Prostate gland (tissue), 2 donors: ENCODE results near the gene ZNF641. TPM values are rescaled to one million over a fixed set of nuclear protein-coding genes. Genes with fewer than 3 reads are reported as not detected.

Experiments
- DNase-seq: peaks from one replicate; pipeline ENCODE4 v3.0.0-alpha.2; 2019; ENCODE audit warnings: low spot score
- H3K27ac ChIP-seq, 2 donors: fragments of 200-600 bp; sonication (generic); 2 replicates each; pipeline ENCODE4 v1.5.1; 2017 to 2019
- H3K27me3 ChIP-seq: fragments of 200-600 bp; sonication (generic); replicated peaks from 2 replicates; pipeline ENCODE4 v1.5.1; 2019; ENCODE audit not compliant: insufficient read depth
- H3K36me3 ChIP-seq, 2 donors: fragments of 200-600 bp; sonication (generic); 1 replicate in 1 of 2; 2 replicates in 1 of 2; pipeline versions ENCODE4 v1.5.1 to v1.8.1; 2017 to 2019
- H3K4me1 ChIP-seq: fragments of 200-600 bp; sonication (generic); replicated peaks from 2 replicates; pipeline ENCODE4 v1.5.1; 2019
- H3K4me3 ChIP-seq, 2 donors: fragments of 200-600 bp; sonication (generic); 2 replicates each; pipeline ENCODE4 v1.5.1; 2017 to 2019
- H3K9me3 ChIP-seq: fragments of 200-600 bp; sonication (generic); 2 replicates; pipeline ENCODE4 v1.5.1; 2017
- CTCF ChIP-seq, 4 experiments: fragments of 200-600 bp in 2 of 4; fragments of 450-650 bp in 2 of 4; sonication (generic) in 2 of 4; IDR thresholded peaks; 1 replicate in 3 of 4; 2 replicates in 1 of 4; pipeline ENCODE4 v1.5.1; 2016 to 2019; ENCODE audit warnings: antibody characterized with exemption in 4 of 4, mild to moderate bottlenecking in 2 of 4, moderate library complexity in 2 of 4
- POLR2A ChIP-seq: fragments of 450-650 bp; IDR thresholded peaks from one replicate; pipeline ENCODE4 v1.6.1; 2016; ENCODE audit warnings: antibody characterized with exemption, mild to moderate bottlenecking
- POLR2AphosphoS5 ChIP-seq: sonication (generic); formaldehyde crosslinking; IDR thresholded peaks from one replicate; pipeline ENCODE4 v1.6.1; 2017; ENCODE audit warnings: antibody characterized with exemption
- WGBS: methylation state at CpG from one replicate; pipeline ENCODE4 v1.1.5; 2018; 5-methylcytosine and 5-hydroxymethylcytosine counted together
- intact Hi-C: fragments of 100-400 bp; cut with DNase I; formaldehyde crosslinking; loops from one replicate; pipeline ENCODE4 v1.14.2; 2022
- small RNA-seq, 2 donors: library from RNA; depleted of rRNA; stranded (forward); fragments of <200 nt; gene quantifications; one replicate each; pipeline ENCODE3, GENCODE V24; 2016
- total RNA-seq, 2 donors: library from RNA; depleted of rRNA; stranded (reverse); fragments of >200 nt; gene quantifications; one replicate each; pipeline ENCODE4 v1.1.0, GENCODE V29; 2016

The ZNF641 gene
- total RNA-seq, 2 donors from 2014 or later: 21.7 to 39.7 TPM

DNA sequence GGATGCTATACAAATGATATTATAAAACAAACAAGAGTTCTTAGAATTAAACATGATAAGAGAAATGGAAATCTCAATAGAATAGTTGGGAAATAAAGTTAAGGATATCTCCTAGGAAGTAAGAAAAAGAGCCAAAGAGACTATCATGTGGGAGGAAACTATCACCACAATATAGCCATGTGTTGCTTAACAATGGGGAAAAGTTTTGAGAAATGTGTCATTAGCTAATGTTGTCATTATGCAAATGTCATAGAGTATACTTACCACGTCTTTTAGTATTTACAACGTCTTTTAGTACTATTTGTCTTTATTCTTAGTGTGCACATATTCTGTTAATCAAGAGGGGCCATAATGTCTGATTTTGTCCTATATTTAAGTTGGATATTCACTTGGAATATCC, 58.7 kb downstream of the ZNF641 start:
- Histone ChIP-seq H3K27ac (no peak overlapping the region), H3K4me3 (no peak overlapping the region), H3K27me3 (no peaks in the 10 kb centered on the region), H3K4me1 (no peaks in the 10 kb centered on the region), H3K36me3 (no peaks in the 10 kb centered on the region), H3K9me3 (no peaks in the 10 kb centered on the region)
- intact Hi-C loops: no loop called here
- no peak for DNase-seq
- no peak for TF ChIP-seq POLR2AphosphoS5
- TF ChIP-seq CTCF (IDR thresholded peaks at IDR 0.05): no peak
- no peak for TF ChIP-seq POLR2A
- WGBS: 51% methylated on average over 2 of the region's 2 CpGs

- intact Hi-C loops: no loop called here
- WGBS: 64% methylated on average over 2 of the region's 2 CpGs
- DNase-seq: no peak
- Histone ChIP-seq H3K9me3 (no peaks in the 10 kb centered on the region), H3K36me3 (no peaks in the 10 kb centered on the region), H3K4me1 (no peaks in the 10 kb centered on the region), H3K27ac (no peak overlapping the region), H3K4me3 (no peak overlapping the region), H3K27me3 (no peaks in the 10 kb centered on the region)
- no peak for TF ChIP-seq POLR2A
Observed at GRCh38 chr12:48291511-48291910, 59.2 kb downstream of the ZNF641 start.

- no peaks in the 10 kb centered on the region for H3K27me3 ChIP-seq
- no peak for TF ChIP-seq POLR2A
- no peak for TF ChIP-seq CTCF (IDR thresholded peaks at IDR 0.05)
- no peak for TF ChIP-seq POLR2AphosphoS5
- no peak overlapping the region for H3K4me3 ChIP-seq
- H3K9me3 ChIP-seq: no peaks in the 10 kb centered on the region
- no peak overlapping the region for H3K27ac ChIP-seq
- no peak for DNase-seq
- WGBS: 40% methylated on average over 6 of the region's 6 CpGs
- no peaks in the 10 kb centered on the region for H3K36me3 ChIP-seq
- intact Hi-C loops: loop anchor here (10.0 kb wide), 1 partner anchor 166 kb away; no protein-coding TSS in a partner anchor
- H3K4me1 ChIP-seq: no peaks in the 10 kb centered on the region
Observed at GRCh38 chr12:48288387-48289268, 62.1 kb downstream of the ZNF641 start.

Small RNAs within 50 kb of the gene (small RNA-seq; reads per million reads assigned to genes)
- gene AC024257.2: 0 reads per million in 2 donors

Other genes with a start within 250 kb of the ZNF641 start
- gene SENP1, start 244.8 kb downstream of the ZNF641 start, total RNA-seq: 10 to 100 TPM; 11.5 to 49.6 TPM
- gene PFKM, start 231.6 kb downstream of the ZNF641 start, total RNA-seq: 10 to 100 TPM; 36.9 to 71.9 TPM
- gene ASB8, start 193.4 kb downstream of the ZNF641 start, total RNA-seq: 10 to 100 TPM; 38.8 to 43.2 TPM
- 1 to 10 TPM; 1.9 to 3.7 TPM for gene CCDC184, start 167.3 kb downstream of the ZNF641 start, total RNA-seq
- not detected for gene OR10AD1, start 147.6 kb downstream of the ZNF641 start, total RNA-seq
- gene ANP32D, start 121.6 kb upstream of the ZNF641 start, total RNA-seq: not detected
- gene C12orf54, start 131.6 kb upstream of the ZNF641 start, total RNA-seq: 1 to 10 TPM in 1 of 2 donors, not detected in 1; 6.0 TPM
- gene OR8S1, start 174.7 kb upstream of the ZNF641 start, total RNA-seq: not detected
- gene LALBA, start 219.1 kb upstream of the ZNF641 start, total RNA-seq: 1 to 10 TPM in 1 of 2 donors, not detected in 1; 1.6 TPM